ENCODE measurements around the gene RNF34. TPM values are rescaled to one million over a fixed set of nuclear protein-coding genes. Genes with fewer than 3 reads are reported as not detected.
"Not testable (repeated sequence)": the region's sequence is repeated elsewhere in the genome, so short reads cannot be mapped to it uniquely, and the experiment has no call there.

The RNF34 gene
- total RNA-seq, 2 donors from 2014 or later: 55.5 to 55.8 TPM

DNA sequence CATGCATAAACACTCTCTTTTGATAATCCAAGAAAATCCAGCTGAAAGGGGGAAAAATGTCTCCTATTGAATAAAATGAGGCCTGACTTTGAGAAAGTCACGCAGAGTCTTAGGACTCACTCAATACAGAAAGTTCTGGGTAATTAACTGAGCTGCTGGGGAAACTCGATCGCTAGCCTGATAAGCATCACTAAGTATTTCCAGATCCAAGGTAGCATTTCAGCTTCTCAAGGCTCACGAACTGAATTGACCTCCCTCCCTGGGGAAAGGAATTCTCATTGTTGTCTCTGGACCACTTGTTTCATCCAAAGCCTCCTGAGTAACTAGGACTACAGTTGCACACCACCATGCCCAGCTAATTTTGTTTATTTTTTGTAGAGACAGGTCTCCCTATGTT is 33.9 kb upstream of the RNF34 start:
- TF ChIP-seq, protein P1, sequence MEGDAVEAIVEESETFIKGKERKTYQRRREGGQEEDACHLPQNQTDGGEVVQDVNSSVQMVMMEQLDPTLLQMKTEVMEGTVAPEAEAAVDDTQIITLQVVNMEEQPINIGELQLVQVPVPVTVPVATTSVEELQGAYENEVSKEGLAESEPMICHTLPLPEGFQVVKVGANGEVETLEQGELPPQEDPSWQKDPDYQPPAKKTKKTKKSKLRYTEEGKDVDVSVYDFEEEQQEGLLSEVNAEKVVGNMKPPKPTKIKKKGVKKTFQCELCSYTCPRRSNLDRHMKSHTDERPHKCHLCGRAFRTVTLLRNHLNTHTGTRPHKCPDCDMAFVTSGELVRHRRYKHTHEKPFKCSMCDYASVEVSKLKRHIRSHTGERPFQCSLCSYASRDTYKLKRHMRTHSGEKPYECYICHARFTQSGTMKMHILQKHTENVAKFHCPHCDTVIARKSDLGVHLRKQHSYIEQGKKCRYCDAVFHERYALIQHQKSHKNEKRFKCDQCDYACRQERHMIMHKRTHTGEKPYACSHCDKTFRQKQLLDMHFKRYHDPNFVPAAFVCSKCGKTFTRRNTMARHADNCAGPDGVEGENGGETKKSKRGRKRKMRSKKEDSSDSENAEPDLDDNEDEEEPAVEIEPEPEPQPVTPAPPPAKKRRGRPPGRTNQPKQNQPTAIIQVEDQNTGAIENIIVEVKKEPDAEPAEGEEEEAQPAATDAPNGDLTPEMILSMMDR (IDR thresholded peaks at IDR 0.05): no peak
- DNase-seq (ENCODE audit: low spot score) (no peak), ATAC-seq (ENCODE audit: insufficient number of reproducible peaks, low FRiP score, low read depth) (no peak)
- Histone ChIP-seq H3K9me3 (no peaks in the 10 kb centered on the region), H3K36me3 (no peaks in the 10 kb centered on the region), H3K27me3 (replicated peaks; ENCODE audit: insufficient read depth) (no peaks in the 10 kb centered on the region), H3K4me1 (ENCODE audit: control insufficient read depth in 1 of 2, low read depth in 2 of 2) (no peaks in the 10 kb centered on the region), H3K4me3 (no peak overlapping the region), H3K27ac (no peak overlapping the region)

DNA sequence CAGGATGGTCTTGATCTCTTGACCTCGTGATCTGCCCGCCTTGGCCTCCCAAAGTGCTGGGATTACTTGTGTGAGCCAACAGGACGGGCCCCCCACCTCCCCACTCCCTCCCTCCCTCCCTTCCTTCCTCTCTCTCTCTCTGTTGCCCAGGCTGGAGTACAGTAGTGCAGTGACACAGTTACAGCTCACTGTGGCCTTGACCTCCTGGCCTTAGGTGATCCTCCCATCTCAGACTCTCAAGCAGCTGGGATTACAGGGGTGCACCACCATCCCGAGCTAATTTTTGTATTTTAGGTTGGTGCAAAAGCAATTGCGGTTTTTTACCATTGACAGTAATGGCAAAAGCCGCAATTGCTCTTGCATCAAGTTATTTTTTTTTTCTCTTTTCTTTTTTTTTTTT is 28.5 kb upstream of the RNF34 start:
- TF ChIP-seq, protein P1 (IDR thresholded peaks at IDR 0.05): no peak
- Histone ChIP-seq H3K27me3 (replicated peaks; ENCODE audit: insufficient read depth) (no peaks in the 10 kb centered on the region), H3K9me3 (no peaks in the 10 kb centered on the region), H3K36me3 (no peaks in the 10 kb centered on the region), H3K4me3 (no peak overlapping the region), H3K4me1 (ENCODE audit: control insufficient read depth in 1 of 2, low read depth in 2 of 2) (no peaks in the 10 kb centered on the region), H3K27ac (no peak overlapping the region)
- no peak for ATAC-seq (ENCODE audit: insufficient number of reproducible peaks, low FRiP score, low read depth)
- DNase-seq (ENCODE audit: low spot score): no peak

GRCh38 chr12:121373755-121374154 is 26.2 kb upstream of the RNF34 start:
- H3K36me3 ChIP-seq: no peaks in the 10 kb centered on the region
- DNase-seq (ENCODE audit: low spot score): no peak
- H3K27ac ChIP-seq: no peak overlapping the region
- H3K27me3 ChIP-seq (replicated peaks; ENCODE audit: insufficient read depth): no peaks in the 10 kb centered on the region
- H3K4me1 ChIP-seq (ENCODE audit: control insufficient read depth in 1 of 2, low read depth in 2 of 2): no peaks in the 10 kb centered on the region
- no peak for ATAC-seq (ENCODE audit: insufficient number of reproducible peaks, low FRiP score, low read depth)
- no peaks in the 10 kb centered on the region for H3K9me3 ChIP-seq
- TF ChIP-seq, protein P1 (IDR thresholded peaks at IDR 0.05): no peak
- H3K4me3 ChIP-seq: no peak overlapping the region

GRCh38 chr12:121374336-121374735 is 25.6 kb upstream of the RNF34 start:
- not testable (repeated sequence) for ATAC-seq (ENCODE audit: insufficient number of reproducible peaks, low FRiP score, low read depth); H3K27me3 ChIP-seq (replicated peaks; ENCODE audit: insufficient read depth); H3K4me1 ChIP-seq (ENCODE audit: control insufficient read depth in 1 of 2, low read depth in 2 of 2); DNase-seq (ENCODE audit: low spot score); H3K36me3 ChIP-seq; H3K9me3 ChIP-seq; H3K27ac ChIP-seq; H3K4me3 ChIP-seq

- not testable (repeated sequence) for H3K4me3 ChIP-seq; ATAC-seq (ENCODE audit: insufficient number of reproducible peaks, low FRiP score, low read depth); DNase-seq (ENCODE audit: low spot score); H3K27ac ChIP-seq; H3K4me1 ChIP-seq (ENCODE audit: control insufficient read depth in 1 of 2, low read depth in 2 of 2); H3K36me3 ChIP-seq; H3K9me3 ChIP-seq; H3K27me3 ChIP-seq (replicated peaks; ENCODE audit: insufficient read depth)
Measured at GRCh38 chr12:121374945-121375584, 24.9 kb upstream of the RNF34 start.

GRCh38 chr12:121376754-121377697 is 22.9 kb upstream of the RNF34 start:
- H3K36me3 ChIP-seq: no peaks in the 10 kb centered on the region
- H3K27ac ChIP-seq: no peak overlapping the region
- H3K27me3 ChIP-seq (replicated peaks; ENCODE audit: insufficient read depth): no peaks in the 10 kb centered on the region
- DNase-seq (ENCODE audit: low spot score) (no peak), ATAC-seq (ENCODE audit: insufficient number of reproducible peaks, low FRiP score, low read depth) (no peak)
- H3K4me3 ChIP-seq: no peak overlapping the region
- H3K9me3 ChIP-seq: no peaks in the 10 kb centered on the region
- no peaks in the 10 kb centered on the region for H3K4me1 ChIP-seq (ENCODE audit: control insufficient read depth in 1 of 2, low read depth in 2 of 2)
- TF ChIP-seq, protein P1 (IDR thresholded peaks at IDR 0.05): no peak
